Activated CD8-positive, alpha-beta T cell treated with anti-CD3 and anti-CD28 coated beads, Interleukin-2, amount 10 ng/mL, durations not matched to agents 7 days and 5 days (primary cell): ENCODE data around the gene PLA1A. TPM values are rescaled to one million over a fixed set of nuclear protein-coding genes. Genes with fewer than 3 reads are reported as not detected.
A peak's percentile ranks its signal among the peaks of the same experiment; 100 is the strongest.
"Not testable (repeated sequence)": the region's sequence is repeated elsewhere in the genome, so short reads cannot be mapped to it uniquely, and the experiment has no call there.

ENCODE experiments used
- ATAC-seq: fragments of 150-1000 bp; cut with Tn5 transposase; one replicate; pipeline ENCODE4 v1.10.0; 2021; ENCODE audit warnings: moderate library complexity
- CTCF ChIA-PET: fragments of 350-600 bp; sonication (Branson Sonifier 250); formaldehyde crosslinking; loops from one replicate; lab custom pipeline; 2021; ENCODE audit warnings: antibody characterized with exemption; lab: Charles Lee
- POLR2A ChIA-PET: fragments of 350-600 bp; sonication (Branson Sonifier 250); formaldehyde crosslinking; loops from one replicate; lab custom pipeline; 2021; ENCODE audit warnings: antibody characterized with exemption; lab: Charles Lee
- DNase-seq: peaks from one replicate; pipeline ENCODE4 v3.0.0-alpha.2; 2020
- H3K27ac Mint-ChIP-seq: one replicate; pipeline ENCODE4 v1.8.0; 2021; ENCODE audit warnings: mild to moderate bottlenecking, mixed read lengths
- H3K27me3 Mint-ChIP-seq: one replicate; pipeline ENCODE4 v1.8.0; 2021; ENCODE audit warnings: low read depth, mixed read lengths
- H3K36me3 Mint-ChIP-seq: one replicate; pipeline ENCODE4 v1.8.0; 2021; ENCODE audit warnings: low read depth, mixed read lengths
- H3K4me1 Mint-ChIP-seq: one replicate; pipeline ENCODE4 v1.8.0; 2021; ENCODE audit warnings: low read depth, mixed read lengths
- H3K4me3 Mint-ChIP-seq: one replicate; pipeline ENCODE4 v1.8.0; 2021; ENCODE audit warnings: mild to moderate bottlenecking, mixed read lengths
- H3K9me3 Mint-ChIP-seq: one replicate; pipeline ENCODE4 v1.8.0; 2022; ENCODE audit warnings: mixed read lengths; ENCODE audit not compliant: insufficient read depth
- total RNA-seq, 2 experiments: library from RNA; stranded (reverse); gene quantifications; one replicate each; pipeline ENCODE4 v1.2.3, GENCODE V29; 2021

PLA1A gene
- total RNA-seq, 2 experiments from 2014 or later = not detected

GRCh38 chr3:119594066-119594465, 3.6 kb upstream of the PLA1A start:
- H3K27me3 Mint-ChIP-seq = no peaks in the 10 kb centered on the region
- no peak overlapping the region for H3K27ac Mint-ChIP-seq
- ATAC-seq (no peak), DNase-seq (no peak)
- peaks cover 22% of the 10 kb centered on the region for H3K4me1 Mint-ChIP-seq
- CTCF ChIA-PET = no interaction called here
- POLR2A ChIA-PET = no interaction called here
- H3K36me3 Mint-ChIP-seq = peaks cover 11% of the 10 kb centered on the region
- H3K4me3 Mint-ChIP-seq = no peak overlapping the region
- peaks cover 3% of the 10 kb centered on the region for H3K9me3 Mint-ChIP-seq

- ATAC-seq, CTCF ChIA-PET, H3K27me3 Mint-ChIP-seq, POLR2A ChIA-PET, H3K4me3 Mint-ChIP-seq, H3K27ac Mint-ChIP-seq, DNase-seq, H3K9me3 Mint-ChIP-seq, H3K36me3 Mint-ChIP-seq: not testable (repeated sequence)
- peaks cover 27% of the 10 kb centered on the region for H3K4me1 Mint-ChIP-seq
These were observed 2.8 kb upstream of the PLA1A start for GRCh38 chr3:119594929-119595328.

- POLR2A ChIA-PET = interaction anchor here (0.6 to 1.4 kb wide), 2 partner anchors 16 to 644 kb away, joined by 4 to 5 read pairs; partner anchors contain the start of gene ADPRH
- no peaks in the 10 kb centered on the region for H3K9me3 Mint-ChIP-seq
- DNase-seq = no peak
- peaks cover 35% of the 10 kb centered on the region for H3K4me1 Mint-ChIP-seq
- no peak overlapping the region for H3K4me3 Mint-ChIP-seq
- CTCF ChIA-PET = interaction anchor here (0.9 to 1.3 kb wide), 3 partner anchors 9 to 132 kb away, joined by 3 to 4 read pairs (median 3); partner anchors contain the start of gene TMEM39A
- H3K27me3 Mint-ChIP-seq = no peaks in the 10 kb centered on the region
- no peak for ATAC-seq
- peak overlapping the region; percentile 5 for H3K27ac Mint-ChIP-seq
- H3K36me3 Mint-ChIP-seq = peaks cover under 1% of the 10 kb centered on the region
These were observed 1.9 kb upstream of the PLA1A start for GRCh38 chr3:119595639-119596334.

- H3K9me3 Mint-ChIP-seq = no peaks in the 10 kb centered on the region
- CTCF ChIA-PET = interaction anchor here (0.9 to 1.3 kb wide), 3 partner anchors 9 to 133 kb away, joined by 3 to 4 read pairs (median 3); partner anchors contain the start of gene TMEM39A
- POLR2A ChIA-PET = interaction anchor here (0.6 to 1.4 kb wide), 2 partner anchors 16 to 643 kb away, joined by 4 to 5 read pairs; partner anchors contain the start of gene ADPRH
- H3K4me3 Mint-ChIP-seq = no peak overlapping the region
- DNase-seq (no peak), ATAC-seq (no peak)
- H3K27me3 Mint-ChIP-seq = no peaks in the 10 kb centered on the region
- H3K27ac Mint-ChIP-seq = no peak overlapping the region
- H3K4me1 Mint-ChIP-seq = peaks cover 39% of the 10 kb centered on the region
- H3K36me3 Mint-ChIP-seq = no peaks in the 10 kb centered on the region
These were observed 1.3 kb upstream of the PLA1A start for GRCh38 chr3:119596398-119596797.

GRCh38 chr3:119598410-119599098, 869 bp downstream of the PLA1A start:
- Mint-ChIP-seq H3K4me1 (peaks cover 39% of the 10 kb centered on the region), H3K27me3 (peaks cover 3% of the 10 kb centered on the region), H3K36me3 (no peaks in the 10 kb centered on the region), H3K9me3 (no peaks in the 10 kb centered on the region), H3K4me3 (no peak overlapping the region), H3K27ac (no peak overlapping the region)
- CTCF ChIA-PET = interaction anchor here (0.8 to 2.8 kb wide), 3 partner anchors 38 to 82 kb away, joined by 4 to 17 read pairs (median 4); partner anchors contain the start of gene COX17
- no peak for ATAC-seq
- POLR2A ChIA-PET = interaction anchor here (1.7 kb wide), 1 partner anchor 17 kb away, joined by 6 read pairs; no protein-coding TSS in a partner anchor
- DNase-seq = no peak

GRCh38 chr3:119599558-119600174, 2.0 kb downstream of the PLA1A start:
- ChIA-PET CTCF (interaction anchor here (0.8 to 2.8 kb wide), 10 partner anchors 9 to 81 kb away, joined by 3 to 19 read pairs (median 7); partner anchors contain the start of genes ADPRH and COX17), POLR2A (interaction anchor here (1.5 to 1.7 kb wide), 2 partner anchors 18 to 81 kb away, joined by 4 to 6 read pairs; no protein-coding TSS in a partner anchor)
- ATAC-seq = no peak
- Mint-ChIP-seq H3K4me3 (no peak overlapping the region), H3K27me3 (peaks cover 3% of the 10 kb centered on the region), H3K36me3 (no peaks in the 10 kb centered on the region), H3K9me3 (no peaks in the 10 kb centered on the region), H3K27ac (peak overlapping the region; percentile 9), H3K4me1 (peaks cover 39% of the 10 kb centered on the region)
- no peak for DNase-seq

GRCh38 chr3:119600732-119601131, 3.0 kb downstream of the PLA1A start:
- CTCF ChIA-PET = interaction anchor here (0.6 to 2.8 kb wide), 15 partner anchors 9 to 199 kb away, joined by 3 to 19 read pairs (median 4); partner anchors contain the start of genes COX17 and TIMMDC1
- peak; percentile 31 for DNase-seq
- H3K4me1 Mint-ChIP-seq = peaks cover 43% of the 10 kb centered on the region

GRCh38 chr3:119601154-119601553, 3.5 kb downstream of the PLA1A start:
- Mint-ChIP-seq H3K4me1 (peaks cover 39% of the 10 kb centered on the region), H3K9me3 (no peaks in the 10 kb centered on the region), H3K27ac (no peak overlapping the region), H3K27me3 (peaks cover 3% of the 10 kb centered on the region), H3K4me3 (no peak overlapping the region), H3K36me3 (no peaks in the 10 kb centered on the region)
- ATAC-seq (peak; percentile 24), DNase-seq (no peak)
- CTCF ChIA-PET = interaction anchor here (0.9 to 2.8 kb wide), 13 partner anchors 9 to 249 kb away, joined by 3 to 19 read pairs (median 4); partner anchors contain the start of genes COX17 and TIMMDC1
- POLR2A ChIA-PET = interaction anchor here (1.5 to 1.9 kb wide), 2 partner anchors 76 to 79 kb away, joined by 4 to 9 read pairs; partner anchors contain the start of gene COX17

More at GRCh38 chr3:119600732-119601131, 3.0 kb downstream of the PLA1A start:
- ATAC-seq = peak; percentile 77
- Mint-ChIP-seq H3K36me3 (no peaks in the 10 kb centered on the region), H3K9me3 (no peaks in the 10 kb centered on the region), H3K27me3 (peaks cover 3% of the 10 kb centered on the region), H3K27ac (no peak overlapping the region), H3K4me3 (no peak overlapping the region)
- POLR2A ChIA-PET = interaction anchor here (1.5 to 1.9 kb wide), 3 partner anchors 19 to 80 kb away, joined by 4 to 9 read pairs (median 6); partner anchors contain the start of gene COX17

- H3K36me3 Mint-ChIP-seq = no peaks in the 10 kb centered on the region
- CTCF ChIA-PET = interaction anchor here (0.9 kb wide), 1 partner anchor 78 kb away, joined by 3 read pairs; no protein-coding TSS in a partner anchor
- peaks cover 30% of the 10 kb centered on the region for H3K4me1 Mint-ChIP-seq
- ATAC-seq (no peak), DNase-seq (no peak)
- H3K4me3 Mint-ChIP-seq = no peak overlapping the region
- no peaks in the 10 kb centered on the region for H3K9me3 Mint-ChIP-seq
- POLR2A ChIA-PET = no interaction called here
- H3K27ac Mint-ChIP-seq = no peak overlapping the region
- H3K27me3 Mint-ChIP-seq = peaks cover 8% of the 10 kb centered on the region
These were observed 5.0 kb downstream of the PLA1A start for GRCh38 chr3:119602676-119603075.

GRCh38 chr3:119604878-119605277, 7.2 kb downstream of the PLA1A start:
- Mint-ChIP-seq H3K4me1 (peaks cover 17% of the 10 kb centered on the region), H3K9me3 (no peaks in the 10 kb centered on the region), H3K36me3 (no peaks in the 10 kb centered on the region), H3K27me3 (peaks cover 19% of the 10 kb centered on the region), H3K4me3 (no peak overlapping the region), H3K27ac (no peak overlapping the region)
- no peak for ATAC-seq
- ChIA-PET POLR2A (no interaction called here), CTCF (interaction anchor here (1.3 kb wide), 2 partner anchors 46 to 76 kb away, joined by 3 to 4 read pairs; no protein-coding TSS in a partner anchor)
- no peak for DNase-seq
